IPS DF 6.9 (cell line): ENCODE data around the gene PSD2.

Experiments
- DNase-seq: peaks from one replicate; pipeline ENCODE4 v3.0.0-alpha.2; 2013; ENCODE audit warnings: low read depth, low spot score
- H3K27ac ChIP-seq: one replicate; pipeline ENCODE4 v1.5.1; 2013; ENCODE audit warnings: low read length, control low read depth
- H3K27me3 ChIP-seq: 2 replicates; pipeline ENCODE4 v1.6.1; 2013; ENCODE audit warnings: mild to moderate bottlenecking, low read length; ENCODE audit not compliant: control insufficient read depth, insufficient read depth
- H3K36me3 ChIP-seq: 2 replicates; pipeline ENCODE4 v1.6.1; 2013; ENCODE audit warnings: low read length; ENCODE audit not compliant: control insufficient read depth, insufficient read depth
- H3K4me1 ChIP-seq: 2 replicates; pipeline ENCODE4 v1.6.1; 2013; ENCODE audit warnings: low read length; ENCODE audit not compliant: control insufficient read depth, insufficient read depth
- H3K4me3 ChIP-seq: 2 replicates; pipeline ENCODE4 v1.5.1; 2013; ENCODE audit warnings: mild to moderate bottlenecking, low read length
- H3K9me3 ChIP-seq: 2 replicates; pipeline ENCODE4 v1.6.1; 2013; ENCODE audit warnings: low read length, inconsistent platforms; ENCODE audit not compliant: control insufficient read depth, insufficient read depth
- WGBS: extraction: QIAGEN DNeasy Blood & Tissue Kit; methylation state at CpG from one replicate; pipeline ENCODE4 v1.1.7; 2013; ENCODE audit warnings: mixed read lengths, missing lambda C conversion rate; ENCODE audit not compliant: insufficient read length, insufficient coverage; 5-methylcytosine and 5-hydroxymethylcytosine counted together

PSD2 gene

DNA sequence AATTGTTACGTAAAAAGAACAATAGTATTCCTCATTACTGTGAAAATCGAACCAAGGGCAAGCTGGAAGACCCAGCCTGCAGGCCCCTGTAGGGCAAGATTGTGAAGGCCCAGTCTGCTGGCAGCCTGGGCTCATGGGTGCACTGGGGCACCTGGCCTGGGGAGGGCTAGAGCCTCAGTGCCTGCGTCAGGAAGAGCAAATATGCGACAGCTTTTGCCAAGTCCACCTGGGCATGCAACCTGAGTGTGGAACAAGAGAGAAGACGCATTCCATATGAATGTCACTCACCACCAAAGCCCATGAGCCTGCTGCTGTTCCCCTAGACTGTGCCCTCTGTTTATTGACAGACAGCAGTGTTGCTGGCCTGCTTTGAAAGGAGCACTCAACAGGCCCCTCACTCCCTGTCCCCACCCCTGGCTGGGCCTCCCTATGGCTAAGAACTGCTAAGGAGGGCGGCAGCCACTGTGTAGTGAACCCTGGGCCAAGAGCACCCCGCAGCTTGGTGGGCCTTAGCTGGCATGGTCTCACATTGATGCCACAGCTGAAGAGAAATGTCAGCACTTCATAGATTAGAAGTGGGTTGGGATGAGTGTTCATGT is 28.2 kb downstream of the PSD2 start:
- no peak for DNase-seq
- Histone ChIP-seq H3K36me3 (no peaks in the 10 kb centered on the region), H3K4me3 (no peak overlapping the region), H3K27ac (no peak overlapping the region), H3K9me3 (no peaks in the 10 kb centered on the region), H3K4me1 (peaks cover 3% of the 10 kb centered on the region), H3K27me3 (no peaks in the 10 kb centered on the region)
- WGBS = no CpG with 5 or more reads among the region's 7 CpGs

DNA sequence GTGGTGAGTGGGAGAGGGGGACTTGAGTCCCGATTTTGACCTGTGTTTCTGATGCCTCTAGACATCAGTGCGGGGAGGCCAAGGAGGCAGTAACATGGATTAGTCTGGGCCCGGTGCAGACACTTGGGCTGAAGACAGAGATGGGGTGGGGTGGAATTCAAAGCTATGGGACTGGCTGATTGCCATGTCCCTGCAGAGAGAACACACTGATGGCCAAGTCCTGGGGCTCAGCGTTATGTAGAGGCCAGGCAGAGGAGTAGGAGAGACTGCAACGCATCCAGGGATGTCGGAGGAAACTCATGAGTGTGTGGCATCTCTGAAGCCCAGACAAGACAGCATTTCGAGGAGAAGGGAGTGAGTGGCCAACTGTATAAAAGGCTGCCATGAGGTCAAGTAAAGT is 30.1 kb downstream of the PSD2 start:
- Histone ChIP-seq H3K4me3 (no peak overlapping the region), H3K36me3 (no peaks in the 10 kb centered on the region), H3K27me3 (no peaks in the 10 kb centered on the region), H3K9me3 (no peaks in the 10 kb centered on the region), H3K4me1 (peaks cover 3% of the 10 kb centered on the region), H3K27ac (no peak overlapping the region)
- WGBS = no CpG with 5 or more reads among the region's 7 CpGs
- no peak for DNase-seq

DNA sequence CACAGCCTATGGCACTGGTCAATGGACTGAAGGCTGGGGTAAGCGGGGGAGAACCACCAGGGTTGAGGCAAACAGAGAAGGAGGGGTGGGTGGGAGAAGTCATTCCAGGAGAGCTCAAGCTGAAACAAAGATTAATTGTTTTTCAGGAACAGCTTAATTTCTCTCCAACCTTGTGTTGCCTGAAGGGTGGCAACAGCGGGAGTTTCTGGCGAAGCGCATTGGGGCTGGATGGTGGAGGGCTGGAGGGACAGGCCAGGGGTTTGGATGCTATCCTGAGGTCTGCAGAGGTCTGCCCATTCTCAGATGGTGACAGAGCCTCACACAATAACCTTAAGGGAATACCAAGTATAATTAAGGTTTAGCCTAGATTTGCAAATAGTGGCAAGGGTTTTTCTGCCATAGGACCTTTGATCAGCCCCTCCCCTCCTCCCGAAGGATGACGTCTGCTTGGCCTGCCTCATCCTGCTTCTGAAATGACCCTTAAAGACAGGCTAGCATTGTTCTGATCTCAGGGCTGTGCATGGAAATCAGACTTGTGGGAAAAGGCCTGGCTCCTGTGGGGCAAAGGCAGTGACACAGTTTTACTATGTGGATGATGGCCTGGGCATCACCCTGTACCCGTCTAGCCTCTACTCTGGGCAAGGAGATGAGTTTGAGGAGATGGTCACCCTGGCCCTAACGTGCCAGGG is 32.7 kb downstream of the PSD2 start:
- Histone ChIP-seq H3K9me3 (no peaks in the 10 kb centered on the region), H3K4me3 (no peak overlapping the region)
- no peak for DNase-seq

GRCh38 chr5:139829471-139829870 is 33.9 kb downstream of the PSD2 start:
- no peak overlapping the region for H3K4me3 ChIP-seq
- no peaks in the 10 kb centered on the region for H3K27me3 ChIP-seq
- H3K4me1 ChIP-seq = no peaks in the 10 kb centered on the region
- no peaks in the 10 kb centered on the region for H3K36me3 ChIP-seq
- WGBS = no CpG with 5 or more reads among the region's 6 CpGs
- no peak for DNase-seq
- no peaks in the 10 kb centered on the region for H3K9me3 ChIP-seq
- H3K27ac ChIP-seq = no peak overlapping the region

More for the DNA sequence above, 32.7 kb downstream of the PSD2 start:
- no peaks in the 10 kb centered on the region for H3K4me1 ChIP-seq
- no peaks in the 10 kb centered on the region for H3K36me3 ChIP-seq
- WGBS = no CpG with 5 or more reads among the region's 8 CpGs
- H3K27ac ChIP-seq = no peak overlapping the region
- no peaks in the 10 kb centered on the region for H3K27me3 ChIP-seq

- no CpG with 5 or more reads among the region's 3 CpGs for WGBS
- Histone ChIP-seq H3K27me3 (no peaks in the 10 kb centered on the region), H3K36me3 (no peaks in the 10 kb centered on the region), H3K9me3 (no peaks in the 10 kb centered on the region), H3K4me3 (no peak overlapping the region), H3K4me1 (no peaks in the 10 kb centered on the region), H3K27ac (no peak overlapping the region)
- DNase-seq = no peak
Observed at GRCh38 chr5:139831624-139832023, 36.0 kb downstream of the PSD2 start.

DNA sequence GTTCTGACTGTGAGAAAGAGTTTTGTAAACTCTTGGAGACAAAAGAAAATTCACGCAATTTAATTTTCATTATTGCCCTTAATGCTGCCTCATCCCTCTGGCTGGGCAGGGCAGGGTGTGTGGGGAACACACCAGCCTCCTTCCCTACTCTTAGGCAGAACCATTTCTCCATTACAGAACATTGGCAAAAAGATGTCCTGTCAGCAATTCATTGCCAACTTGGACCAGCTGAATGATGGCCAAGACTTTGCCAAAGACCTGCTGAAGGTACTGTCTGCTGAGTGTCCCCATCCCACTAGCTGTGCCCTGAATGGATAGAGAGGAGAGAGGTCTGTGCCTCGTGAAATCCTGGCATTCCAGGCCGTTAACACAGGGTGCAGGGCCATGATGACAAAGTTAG is 37.9 kb downstream of the PSD2 start:
- H3K27me3 ChIP-seq = no peaks in the 10 kb centered on the region
- no peak overlapping the region for H3K4me3 ChIP-seq
- no CpG with 5 or more reads among the region's 3 CpGs for WGBS

GRCh38 chr5:139835656-139836055 is 40.0 kb downstream of the PSD2 start:
- WGBS = no CpG with 5 or more reads among the region's 3 CpGs
- H3K36me3 ChIP-seq = no peaks in the 10 kb centered on the region
- no peak for DNase-seq
- no peaks in the 10 kb centered on the region for H3K27me3 ChIP-seq
- H3K27ac ChIP-seq = no peak overlapping the region
- no peak overlapping the region for H3K4me3 ChIP-seq
- H3K4me1 ChIP-seq = no peaks in the 10 kb centered on the region
- no peaks in the 10 kb centered on the region for H3K9me3 ChIP-seq

More for the DNA sequence above, 37.9 kb downstream of the PSD2 start:
- H3K9me3 ChIP-seq = no peaks in the 10 kb centered on the region
- H3K4me1 ChIP-seq = no peaks in the 10 kb centered on the region
- H3K36me3 ChIP-seq = no peaks in the 10 kb centered on the region
- H3K27ac ChIP-seq = no peak overlapping the region
- no peak for DNase-seq

DNA sequence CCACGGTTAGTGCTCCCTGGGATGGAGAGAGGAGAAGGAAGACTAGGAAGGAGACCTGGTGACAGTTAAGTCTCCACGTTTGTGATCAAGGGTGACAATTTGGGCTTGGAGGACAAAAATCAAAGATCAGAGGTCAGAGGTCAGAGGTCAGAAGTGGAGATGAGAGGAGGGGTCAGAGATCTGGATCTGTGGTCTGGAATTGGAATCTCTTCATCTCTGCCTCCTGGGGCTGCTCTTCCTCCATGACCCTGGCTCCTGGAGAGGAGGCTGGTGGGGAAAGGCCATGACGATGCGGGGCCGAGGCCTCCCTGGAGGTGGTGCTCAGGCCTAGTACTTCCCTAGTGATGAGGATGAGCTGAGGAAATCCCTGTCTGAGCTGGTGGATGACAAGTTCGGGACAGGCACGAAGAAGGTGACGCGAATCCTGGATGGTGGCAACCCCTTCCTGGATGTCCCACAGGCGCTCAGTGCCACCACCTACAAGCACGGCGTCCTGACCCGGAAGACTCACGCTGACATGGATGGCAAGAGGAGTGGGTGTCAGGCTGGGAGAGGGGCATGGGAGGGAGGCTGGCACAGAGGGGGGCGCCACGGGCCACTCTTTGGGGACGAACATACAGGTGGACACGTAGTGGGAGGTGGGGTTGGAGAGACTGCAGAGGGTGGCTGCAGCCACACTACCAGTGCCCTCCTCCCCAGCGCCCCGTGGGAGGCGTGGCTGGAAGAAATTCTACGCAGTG is 41.0 kb downstream of the PSD2 start:
- H3K4me3 ChIP-seq = no peak overlapping the region
- no peaks in the 10 kb centered on the region for H3K4me1 ChIP-seq
- H3K27me3 ChIP-seq = no peaks in the 10 kb centered on the region
- no peak for DNase-seq
- H3K36me3 ChIP-seq = no peaks in the 10 kb centered on the region
- WGBS = no CpG with 5 or more reads among the region's 22 CpGs
- H3K27ac ChIP-seq = no peak overlapping the region
- no peaks in the 10 kb centered on the region for H3K9me3 ChIP-seq

DNA sequence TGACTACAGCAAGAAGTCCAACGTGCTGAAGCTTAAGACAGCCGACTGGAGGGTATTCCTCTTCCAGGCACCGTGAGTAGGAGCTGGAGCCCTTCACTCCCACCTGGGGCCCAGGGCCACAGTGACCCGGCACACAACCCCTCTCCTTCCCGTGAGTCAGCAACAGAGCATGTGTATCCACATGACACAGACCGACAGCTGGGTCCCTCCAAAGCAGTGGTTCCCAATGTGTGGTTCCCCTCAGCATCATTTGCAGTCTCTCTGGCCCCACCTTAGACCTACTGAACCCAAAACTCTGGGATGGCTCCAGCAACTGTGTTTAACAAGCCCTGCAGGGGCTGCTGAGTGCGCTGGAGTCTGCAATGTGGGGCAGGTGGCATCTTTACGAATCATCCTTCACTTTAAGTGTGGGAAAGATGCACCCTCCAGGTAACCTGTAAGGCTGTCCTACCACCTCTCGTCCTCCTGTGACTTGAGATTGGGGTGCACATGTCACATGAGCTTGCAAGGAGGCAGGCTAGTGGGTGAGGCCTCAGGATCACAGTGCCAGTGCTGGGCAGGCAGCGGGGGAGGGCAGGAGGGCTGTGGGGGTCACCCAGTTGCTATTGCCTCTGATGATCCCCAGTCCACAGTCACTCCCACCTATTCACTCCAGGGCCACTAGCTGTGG is 42.2 kb downstream of the PSD2 start:
- Histone ChIP-seq H3K9me3 (no peaks in the 10 kb centered on the region), H3K27me3 (no peaks in the 10 kb centered on the region), H3K27ac (no peak overlapping the region), H3K36me3 (no peaks in the 10 kb centered on the region), H3K4me1 (no peaks in the 10 kb centered on the region), H3K4me3 (no peak overlapping the region)
- WGBS = no CpG with 5 or more reads among the region's 10 CpGs
- no peak for DNase-seq

- H3K4me3 ChIP-seq = no peak overlapping the region
- no peaks in the 10 kb centered on the region for H3K27me3 ChIP-seq
- no peak for DNase-seq
- H3K9me3 ChIP-seq = no peaks in the 10 kb centered on the region
- H3K27ac ChIP-seq = no peak overlapping the region
- WGBS = no CpG with 5 or more reads among the region's 12 CpGs
- no peaks in the 10 kb centered on the region for H3K36me3 ChIP-seq
- H3K4me1 ChIP-seq = no peaks in the 10 kb centered on the region
Observed at GRCh38 chr5:139838381-139839197, 43.0 kb downstream of the PSD2 start.
